ENCODE results near the gene EDIL3. TPM values are rescaled to one million over a fixed set of nuclear protein-coding genes. Genes with fewer than 3 reads are reported as not detected.

Gene EDIL3
- total and polyA plus RNA-seq, 2 donors (not counting 1 experiment from before 2014, with no cell fraction given) = not detected

GRCh38 chr5:84237126-84237525, 147.6 kb downstream of the EDIL3 start:
- CTCF ChIA-PET = no interaction called here
- intact Hi-C loops (cut with micrococcal nuclease) = no loop called here
- Mint-ChIP-seq H3K4me3 (no peak overlapping the region), H3K27me3 (no peaks in the 10 kb centered on the region), H3K4me1 (no peaks in the 10 kb centered on the region), H3K27ac (no peak overlapping the region), H3K9me3 (ENCODE audit: insufficient read depth) (no peaks in the 10 kb centered on the region)
- Histone ChIP-seq H4K20me1 (ENCODE audit: control insufficient read depth, insufficient read depth, low read length, poor library complexity, severe bottlenecking) (no peaks in the 10 kb centered on the region), H3K4me1 (ENCODE audit: control insufficient read depth in 2 of 2, insufficient read depth in 2 of 2, low read length in 2 of 2) (no peaks in the 10 kb centered on the region), H3K36me3 (replicated peaks in 1 of 2; ENCODE audit: control extremely low read depth in 1 of 2, control insufficient read depth in 1 of 2, extremely low read depth in 1 of 2, insufficient read depth in 2 of 2, low read length in 1 of 2) (no peaks in the 10 kb centered on the region), H2AFZ (ENCODE audit: insufficient read depth, low read depth, low read length, poor library complexity, severe bottlenecking) (no peak overlapping the region), H3K4me2 (replicated peaks; ENCODE audit: low read depth, low read length, poor library complexity, severe bottlenecking) (no peak overlapping the region), H3K27me3 (replicated peaks in 1 of 4; ENCODE audit: control extremely low read depth in 1 of 4, control insufficient read depth in 3 of 4, insufficient read depth in 4 of 4, low read length in 3 of 4) (no peaks in the 10 kb centered on the region), H3K4me3 (ENCODE audit: control extremely low read depth in 1 of 5, extremely low read depth in 1 of 5, insufficient read depth in 1 of 5, low read depth in 2 of 5, low read length in 4 of 5) (no peak overlapping the region), H3K79me2 (ENCODE audit: control insufficient read depth, insufficient read depth, low read length) (no peaks in the 10 kb centered on the region), H3K9me3 (ENCODE audit: control extremely low read depth in 1 of 3, control insufficient read depth in 2 of 3, insufficient read depth in 1 of 3, low read length in 2 of 3) (no peaks in the 10 kb centered on the region), H3K9ac (ENCODE audit: low read length) (no peak overlapping the region), H3K27ac (ENCODE audit: low read length in 2 of 2) (no peak overlapping the region)
- POLR2A ChIA-PET = no interaction called here
- no peak for ATAC-seq (ENCODE audit: low read depth)
- TF ChIP-seq CTCF (IDR thresholded peaks at IDR 0.05) = no peak
- TF ChIP-seq EZH2 (IDR thresholded peaks at IDR 0.05; ENCODE audit: borderline replicate concordance, insufficient read depth, low read depth, low read length, poor library complexity, severe bottlenecking) = no peak
- no peak for DNase-seq

GRCh38 chr5:84231433-84231832, 153.2 kb downstream of the EDIL3 start:
- ATAC-seq (ENCODE audit: low read depth) (no peak), DNase-seq (no peak)
- Histone ChIP-seq H3K4me2 (replicated peaks; ENCODE audit: low read depth, low read length, poor library complexity, severe bottlenecking) (no peak overlapping the region), H3K4me1 (ENCODE audit: control insufficient read depth in 2 of 2, insufficient read depth in 2 of 2, low read length in 2 of 2) (no peaks in the 10 kb centered on the region), H3K9me3 (ENCODE audit: control extremely low read depth in 1 of 3, control insufficient read depth in 2 of 3, insufficient read depth in 1 of 3, low read length in 2 of 3) (no peaks in the 10 kb centered on the region), H4K20me1 (ENCODE audit: control insufficient read depth, insufficient read depth, low read length, poor library complexity, severe bottlenecking) (no peaks in the 10 kb centered on the region), H3K27ac (ENCODE audit: low read length in 2 of 2) (no peak overlapping the region), H3K36me3 (replicated peaks in 1 of 2; ENCODE audit: control extremely low read depth in 1 of 2, control insufficient read depth in 1 of 2, extremely low read depth in 1 of 2, insufficient read depth in 2 of 2, low read length in 1 of 2) (no peaks in the 10 kb centered on the region), H3K27me3 (replicated peaks in 1 of 4; ENCODE audit: control extremely low read depth in 1 of 4, control insufficient read depth in 3 of 4, insufficient read depth in 4 of 4, low read length in 3 of 4) (no peaks in the 10 kb centered on the region), H3K79me2 (ENCODE audit: control insufficient read depth, insufficient read depth, low read length) (no peaks in the 10 kb centered on the region), H3K9ac (ENCODE audit: low read length) (no peak overlapping the region), H2AFZ (ENCODE audit: insufficient read depth, low read depth, low read length, poor library complexity, severe bottlenecking) (no peak overlapping the region), H3K4me3 (ENCODE audit: control extremely low read depth in 1 of 5, extremely low read depth in 1 of 5, insufficient read depth in 1 of 5, low read depth in 2 of 5, low read length in 4 of 5) (no peak overlapping the region)
- H3K4me3 Mint-ChIP-seq = no peak overlapping the region
- POLR2A ChIA-PET = no interaction called here
- WGBS (ENCODE audit: insufficient coverage) = 88% methylated on average over 5 of the region's 7 CpGs
- no peaks in the 10 kb centered on the region for H3K4me1 Mint-ChIP-seq
- CTCF ChIA-PET = no interaction called here
- H3K27me3 Mint-ChIP-seq = no peaks in the 10 kb centered on the region
- H3K9me3 Mint-ChIP-seq (ENCODE audit: insufficient read depth) = no peaks in the 10 kb centered on the region
- H3K27ac Mint-ChIP-seq = no peak overlapping the region
- intact Hi-C loops (cut with micrococcal nuclease) = no loop called here
- TF ChIP-seq EZH2 (IDR thresholded peaks at IDR 0.05; ENCODE audit: borderline replicate concordance, insufficient read depth, low read depth, low read length, poor library complexity, severe bottlenecking) (no peak), CTCF (IDR thresholded peaks at IDR 0.05) (no peak)

Measured in B cell (primary cell).